Endometrium (tissue), 2 donors: Measurements from ENCODE around the gene RASAL1.
"Not testable (repeated sequence)": the region's sequence is repeated elsewhere in the genome, so short reads cannot be mapped to it uniquely, and the experiment has no call there.

ENCODE experiments used
- FAIRE-seq: peaks from 2 replicates; lab custom pipeline; 2012; peaks lifted over from hg19 to GRCh38; lab: Jason Lieb, UNC
- donor health status: control.
- donor health status: control.

RASAL1 gene

GRCh38 chr12:113138826-113139225, 3.3 kb upstream of the RASAL1 start:
- no peak for FAIRE-seq

- no peak for FAIRE-seq
Observed at GRCh38 chr12:113137861-113138783, 2.6 kb upstream of the RASAL1 start.

GRCh38 chr12:113136990-113137511, 1.5 kb upstream of the RASAL1 start:
- no peak for FAIRE-seq

- no peak for FAIRE-seq
Observed at GRCh38 chr12:113136128-113136989, 798 bp upstream of the RASAL1 start.

- FAIRE-seq: no peak
Observed at GRCh38 chr12:113134521-113134951, 1.0 kb downstream of the RASAL1 start.

GRCh38 chr12:113134071-113134470, 1.5 kb downstream of the RASAL1 start:
- no peak for FAIRE-seq

- no peak for FAIRE-seq
Observed at GRCh38 chr12:113133666-113134065, 1.9 kb downstream of the RASAL1 start.

- FAIRE-seq: no peak
Observed at GRCh38 chr12:113133036-113133435, 2.5 kb downstream of the RASAL1 start.

GRCh38 chr12:113131556-113131955, 4.0 kb downstream of the RASAL1 start:
- FAIRE-seq: no peak

- no peak for FAIRE-seq
Observed at GRCh38 chr12:113130457-113131135, 5.0 kb downstream of the RASAL1 start.

GRCh38 chr12:113129664-113130456, 5.7 kb downstream of the RASAL1 start:
- no peak for FAIRE-seq

GRCh38 chr12:113128802-113129663, 6.5 kb downstream of the RASAL1 start:
- no peak for FAIRE-seq

- no peak for FAIRE-seq
Observed at GRCh38 chr12:113127791-113128199, 7.8 kb downstream of the RASAL1 start.

- FAIRE-seq: no peak
Observed at GRCh38 chr12:113120670-113121370, 14.7 kb downstream of the RASAL1 start.

GRCh38 chr12:113119980-113120669, 15.4 kb downstream of the RASAL1 start:
- no peak for FAIRE-seq

- FAIRE-seq: no peak
Observed at GRCh38 chr12:113118142-113118541, 17.4 kb downstream of the RASAL1 start.

- not testable (repeated sequence) for FAIRE-seq
Observed at GRCh38 chr12:113117684-113118083, 17.9 kb downstream of the RASAL1 start.

- FAIRE-seq: no peak
Observed at GRCh38 chr12:113116875-113117274, 18.7 kb downstream of the RASAL1 start.
